GM20000 (cell line): Measurements from ENCODE around the gene TMSB15C.
"Not testable (repeated sequence)": the region's sequence is repeated elsewhere in the genome, so short reads cannot be mapped to it uniquely, and the experiment has no call there.

Experiments used
- DNase-seq: peaks from one replicate; pipeline ENCODE4 v3.0.0; 2012; ENCODE audit warnings: low spot score
- TF ChIP-seq, protein P1 (sequence below): IDR thresholded peaks from 2 replicates; pipeline ENCODE4 v1.5.1; 2012; ENCODE audit warnings: mild to moderate bottlenecking, control low read depth; ENCODE audit errors: extremely low read depth, missing control alignments

Gene TMSB15C

DNA sequence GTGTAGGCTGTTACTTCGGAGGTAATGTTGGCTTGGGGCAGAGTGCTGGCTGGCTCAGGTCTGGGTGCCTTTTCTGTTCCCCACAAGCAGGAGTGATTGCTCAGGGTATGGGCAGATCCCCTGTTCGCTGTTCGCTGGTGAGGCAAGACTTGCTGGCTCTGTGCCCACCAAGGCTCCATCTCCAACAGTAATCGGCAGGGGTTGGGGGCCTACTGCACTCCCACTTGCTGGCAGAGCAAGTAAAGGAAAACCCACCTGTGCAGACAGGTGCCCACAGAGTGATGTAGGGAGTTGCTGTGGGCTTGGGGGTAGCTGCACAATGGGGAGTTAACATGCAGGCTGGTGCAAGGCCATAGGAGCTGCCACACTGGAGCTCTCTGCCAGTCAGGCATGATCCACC, 8.0 kb upstream of the TMSB15C start:
- TF ChIP-seq, protein P1, sequence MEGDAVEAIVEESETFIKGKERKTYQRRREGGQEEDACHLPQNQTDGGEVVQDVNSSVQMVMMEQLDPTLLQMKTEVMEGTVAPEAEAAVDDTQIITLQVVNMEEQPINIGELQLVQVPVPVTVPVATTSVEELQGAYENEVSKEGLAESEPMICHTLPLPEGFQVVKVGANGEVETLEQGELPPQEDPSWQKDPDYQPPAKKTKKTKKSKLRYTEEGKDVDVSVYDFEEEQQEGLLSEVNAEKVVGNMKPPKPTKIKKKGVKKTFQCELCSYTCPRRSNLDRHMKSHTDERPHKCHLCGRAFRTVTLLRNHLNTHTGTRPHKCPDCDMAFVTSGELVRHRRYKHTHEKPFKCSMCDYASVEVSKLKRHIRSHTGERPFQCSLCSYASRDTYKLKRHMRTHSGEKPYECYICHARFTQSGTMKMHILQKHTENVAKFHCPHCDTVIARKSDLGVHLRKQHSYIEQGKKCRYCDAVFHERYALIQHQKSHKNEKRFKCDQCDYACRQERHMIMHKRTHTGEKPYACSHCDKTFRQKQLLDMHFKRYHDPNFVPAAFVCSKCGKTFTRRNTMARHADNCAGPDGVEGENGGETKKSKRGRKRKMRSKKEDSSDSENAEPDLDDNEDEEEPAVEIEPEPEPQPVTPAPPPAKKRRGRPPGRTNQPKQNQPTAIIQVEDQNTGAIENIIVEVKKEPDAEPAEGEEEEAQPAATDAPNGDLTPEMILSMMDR = no peak
- no peak for DNase-seq

DNA sequence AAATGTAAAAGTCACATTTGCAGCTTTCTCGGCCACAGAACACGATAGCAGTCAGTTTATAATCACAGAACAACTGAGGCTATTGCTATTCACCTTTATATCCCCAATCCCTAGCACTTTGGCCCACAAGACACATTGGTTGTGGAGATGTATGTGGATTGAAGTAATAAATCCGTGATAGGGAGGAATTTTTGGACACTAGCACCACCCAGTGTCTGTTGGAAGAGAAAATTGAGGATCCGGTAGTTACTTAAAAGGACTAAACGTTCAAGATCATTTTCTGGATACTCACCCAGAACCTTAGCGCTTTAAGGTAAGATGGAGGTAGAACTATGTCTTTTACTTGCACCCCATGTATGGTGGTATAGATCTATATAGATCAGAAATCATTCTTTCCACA, 1.8 kb upstream of the TMSB15C start:
- DNase-seq = not testable (repeated sequence)

DNA sequence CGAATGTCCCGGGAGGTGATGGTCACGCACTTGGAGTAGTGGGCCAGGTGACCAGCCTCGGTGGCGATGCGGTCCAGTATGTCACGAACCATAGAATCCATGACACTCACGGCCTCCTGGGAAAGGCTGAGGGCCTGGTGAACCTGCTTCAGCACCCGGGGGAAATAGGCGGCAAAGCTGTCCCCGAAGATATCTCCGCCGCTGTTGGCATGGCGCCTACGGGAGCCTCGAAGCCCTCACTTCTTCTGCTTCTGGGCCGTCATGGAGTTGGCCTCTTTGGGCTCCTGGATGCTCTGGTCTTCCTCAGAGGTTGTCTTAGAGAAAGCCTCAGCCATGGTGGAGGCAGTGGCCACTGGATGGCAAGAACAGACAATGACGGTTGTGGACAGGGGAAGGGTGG, 13.4 kb downstream of the TMSB15C start:
- DNase-seq = not testable (repeated sequence)

DNA sequence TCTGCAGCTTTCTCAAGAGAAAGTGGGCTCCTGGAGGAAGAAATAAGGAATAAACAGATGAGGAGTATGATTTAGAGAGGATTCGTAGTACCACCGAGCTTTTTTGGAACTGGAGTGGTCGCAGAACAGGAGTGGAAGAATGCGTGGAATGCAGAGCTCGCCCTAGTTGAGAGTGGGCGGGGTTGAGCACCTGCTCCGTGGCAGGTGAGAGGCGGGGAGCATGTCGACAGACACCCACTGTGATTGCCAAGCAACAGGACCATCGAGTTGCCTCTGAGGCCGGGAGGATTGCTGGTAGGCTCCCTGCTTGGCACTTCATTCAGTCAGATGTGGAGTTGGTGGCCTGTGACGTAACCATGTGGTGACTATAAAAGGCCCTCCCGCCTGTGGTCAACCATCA, 21.1 kb downstream of the TMSB15C start:
- DNase-seq = not testable (repeated sequence)

DNA sequence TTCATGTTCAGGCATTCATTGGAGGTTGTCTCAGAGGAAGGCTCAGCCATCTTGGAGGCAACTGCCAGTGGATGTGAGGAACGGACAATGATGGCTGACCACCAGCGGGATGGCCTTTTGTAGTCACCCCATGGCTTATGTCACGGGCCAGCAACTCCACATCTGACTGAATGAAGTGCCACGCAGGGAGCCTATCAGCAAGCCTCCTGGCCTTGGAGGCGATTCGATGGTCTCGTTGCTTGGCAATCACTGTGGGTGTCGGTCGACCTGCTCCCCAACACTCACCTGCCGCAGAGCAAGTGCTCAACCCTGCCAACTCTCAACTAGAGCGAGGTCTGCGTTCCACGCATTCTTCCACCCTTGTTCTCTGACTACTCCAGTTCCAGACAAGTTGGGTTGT, 28.9 kb downstream of the TMSB15C start:
- TF ChIP-seq, protein P1 = no peak

DNA sequence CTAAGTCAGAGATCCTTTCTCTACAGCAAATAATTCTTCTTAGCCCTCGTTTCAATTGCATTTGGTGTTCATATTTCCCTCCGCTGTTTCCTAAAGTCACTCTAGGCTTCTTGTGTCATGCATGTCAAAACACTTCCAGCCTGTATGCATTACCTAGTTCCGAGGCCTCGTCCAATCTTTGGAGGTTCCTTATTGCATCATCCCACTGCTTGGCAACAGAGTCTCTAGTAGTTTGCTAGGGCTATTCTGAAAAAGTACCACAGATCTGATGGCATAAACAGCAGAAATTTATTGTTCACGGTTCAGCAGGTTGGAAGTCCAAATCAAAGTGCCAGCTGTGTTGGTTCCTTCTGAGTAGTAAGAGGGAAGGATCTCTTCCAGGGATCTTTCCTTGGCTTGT, 30.4 kb downstream of the TMSB15C start:
- DNase-seq = no peak
- TF ChIP-seq, protein P1 = no peak

More for the DNA sequence above, 28.9 kb downstream of the TMSB15C start:
- DNase-seq = no peak

DNA sequence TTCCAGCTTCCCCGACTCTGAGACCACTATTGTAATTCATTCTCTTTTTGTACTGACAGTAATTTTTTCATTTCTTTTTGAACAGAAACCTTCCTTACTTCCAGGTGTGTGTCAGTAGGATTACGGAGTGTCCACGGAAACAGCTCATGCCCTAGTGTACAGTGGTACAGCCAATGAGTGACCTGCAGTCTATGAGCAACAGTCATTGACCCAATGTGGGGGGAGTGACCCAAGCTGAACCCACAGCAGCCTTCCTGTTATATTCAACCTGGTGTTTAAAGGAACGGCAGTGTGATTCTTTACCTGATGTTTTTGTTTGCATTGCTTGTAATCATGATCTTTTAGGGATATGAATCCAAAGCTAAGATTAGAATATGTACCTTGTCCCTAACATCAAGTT, 35.0 kb downstream of the TMSB15C start:
- TF ChIP-seq, protein P1 = no peak
- no peak for DNase-seq

DNA sequence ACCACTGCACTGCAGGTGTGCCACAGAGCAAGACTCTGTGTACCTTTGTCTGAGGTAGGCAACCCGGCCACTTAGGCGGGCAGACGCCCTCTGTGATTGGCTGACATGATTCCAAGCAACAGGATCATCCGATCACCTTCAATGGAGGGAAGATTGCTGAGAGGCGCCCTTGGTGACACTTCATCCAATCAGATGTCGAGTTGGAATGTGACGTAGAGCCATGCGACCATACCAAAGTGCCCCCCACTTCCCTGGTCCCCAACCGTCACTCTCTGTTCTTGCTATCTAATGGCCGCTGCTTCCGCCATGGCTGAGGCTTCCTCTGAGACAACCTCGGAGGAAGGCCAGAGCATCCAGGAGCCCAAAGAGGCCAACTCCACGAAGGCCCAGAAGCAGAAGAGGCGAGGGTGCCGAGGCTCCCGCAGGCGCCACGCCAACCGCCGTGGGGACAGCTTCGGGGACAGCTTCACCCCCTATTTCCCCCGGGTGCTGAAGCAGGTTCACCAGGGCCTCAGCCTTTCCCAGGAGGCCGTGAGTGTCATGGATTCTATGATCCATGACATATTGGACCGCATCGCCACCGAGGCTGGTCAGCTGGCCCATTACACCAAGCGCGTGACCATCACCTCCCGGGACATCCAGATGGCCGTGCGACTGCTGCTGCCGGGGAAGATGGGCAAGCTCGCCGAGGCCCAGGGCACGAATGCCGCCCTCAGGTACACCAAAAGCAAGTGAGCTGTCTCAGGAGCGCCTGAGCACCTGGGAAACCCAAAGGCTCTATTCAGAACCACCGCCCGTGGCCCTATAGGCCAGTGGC, 36.1 kb downstream of the TMSB15C start, which contains the start of gene H2BW2:
Gene H2BW2, plus strand, starts transcription at position 268 of the 817 bp plus-strand sequence. Its CDS starts 39 bp downstream, at position 307.
- TF ChIP-seq, protein P1 = no peak
- no peak for DNase-seq
